ENCODE results near the gene NBL1. TPM values are rescaled to one million over a fixed set of nuclear protein-coding genes. Genes with fewer than 3 reads are reported as not detected.

The NBL1 gene
- total and polyA plus RNA-seq, 2 experiments from 2014 or later = 6.1 to 10.6 TPM

DNA sequence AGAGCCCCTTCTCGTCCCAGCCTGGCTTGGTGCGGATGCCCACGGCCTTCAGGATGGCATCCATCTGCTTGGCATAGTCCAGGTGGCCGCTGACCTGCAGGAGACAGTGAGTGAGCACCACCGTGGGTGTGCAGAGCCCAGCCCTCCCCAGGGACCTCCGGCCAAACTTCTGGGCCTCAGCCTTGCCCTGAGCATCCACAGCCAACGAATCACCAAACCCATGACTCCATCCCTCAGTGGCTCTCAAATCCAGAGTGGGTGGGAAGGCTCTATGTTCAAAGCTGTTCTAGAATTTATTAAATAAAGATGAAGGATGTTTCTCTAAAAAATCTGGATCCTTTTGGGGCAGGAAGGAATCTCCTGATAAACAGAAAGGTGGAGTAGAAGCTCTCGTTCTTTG is 39.2 kb downstream of the NBL1 start:
- no peak overlapping the region for H3K27ac Mint-ChIP-seq
- Histone ChIP-seq H3K27me3 (ENCODE audit: insufficient read depth) (no peaks in the 10 kb centered on the region), H3F3A (replicated peaks; ENCODE audit: low read depth) (no peaks in the 10 kb centered on the region), H3K79me2 (replicated peaks; ENCODE audit: insufficient read depth) (no peaks in the 10 kb centered on the region), H3K4me3 (no peak overlapping the region), H3K27ac (ENCODE audit: low read depth) (no peak overlapping the region), H3K36me3 (ENCODE audit: insufficient read depth) (no peaks in the 10 kb centered on the region), H3K4me2 (no peak overlapping the region), H2AFZ (no peak overlapping the region), H4K20me1 (replicated peaks; ENCODE audit: insufficient read depth) (no peaks in the 10 kb centered on the region), H3K4me1 (ENCODE audit: insufficient read depth) (peaks cover 11% of the 10 kb centered on the region; the same call in 1 of the 2 replicates), H3K9me2 (ENCODE audit: insufficient read depth) (no peaks in the 10 kb centered on the region)
- DNase-seq (ENCODE audit: low spot score) (no peak), ATAC-seq (no peak)
- H3K4me1 Mint-ChIP-seq = peaks cover 18% of the 10 kb centered on the region
- H3K4me3 Mint-ChIP-seq = no peak overlapping the region
- H3K36me3 Mint-ChIP-seq (ENCODE audit: low read depth) = peaks cover 6% of the 10 kb centered on the region; the same call in 1 of the 3 replicates
- H3K9me3 Mint-ChIP-seq = no peaks in the 10 kb centered on the region; the same call in 2 of the 3 replicates
- TF ChIP-seq EZH2 (IDR thresholded peaks at IDR 0.05; ENCODE audit: low read depth, unreplicated experiment) (no peak), ZNF331 (CRISPR knock-in tag; IDR thresholded peaks at IDR 0.05; ENCODE audit: low read depth) (no peak), ZNF114 (CRISPR knock-in tag; IDR thresholded peaks at IDR 0.05) (no peak), CREB1 (CRISPR knock-in tag; IDR thresholded peaks at IDR 0.05; ENCODE audit: low read depth) (no peak), JUNB (IDR thresholded peaks at IDR 0.05; ENCODE audit: unreplicated experiment) (no peak)
- TF ChIP-seq, protein P1, sequence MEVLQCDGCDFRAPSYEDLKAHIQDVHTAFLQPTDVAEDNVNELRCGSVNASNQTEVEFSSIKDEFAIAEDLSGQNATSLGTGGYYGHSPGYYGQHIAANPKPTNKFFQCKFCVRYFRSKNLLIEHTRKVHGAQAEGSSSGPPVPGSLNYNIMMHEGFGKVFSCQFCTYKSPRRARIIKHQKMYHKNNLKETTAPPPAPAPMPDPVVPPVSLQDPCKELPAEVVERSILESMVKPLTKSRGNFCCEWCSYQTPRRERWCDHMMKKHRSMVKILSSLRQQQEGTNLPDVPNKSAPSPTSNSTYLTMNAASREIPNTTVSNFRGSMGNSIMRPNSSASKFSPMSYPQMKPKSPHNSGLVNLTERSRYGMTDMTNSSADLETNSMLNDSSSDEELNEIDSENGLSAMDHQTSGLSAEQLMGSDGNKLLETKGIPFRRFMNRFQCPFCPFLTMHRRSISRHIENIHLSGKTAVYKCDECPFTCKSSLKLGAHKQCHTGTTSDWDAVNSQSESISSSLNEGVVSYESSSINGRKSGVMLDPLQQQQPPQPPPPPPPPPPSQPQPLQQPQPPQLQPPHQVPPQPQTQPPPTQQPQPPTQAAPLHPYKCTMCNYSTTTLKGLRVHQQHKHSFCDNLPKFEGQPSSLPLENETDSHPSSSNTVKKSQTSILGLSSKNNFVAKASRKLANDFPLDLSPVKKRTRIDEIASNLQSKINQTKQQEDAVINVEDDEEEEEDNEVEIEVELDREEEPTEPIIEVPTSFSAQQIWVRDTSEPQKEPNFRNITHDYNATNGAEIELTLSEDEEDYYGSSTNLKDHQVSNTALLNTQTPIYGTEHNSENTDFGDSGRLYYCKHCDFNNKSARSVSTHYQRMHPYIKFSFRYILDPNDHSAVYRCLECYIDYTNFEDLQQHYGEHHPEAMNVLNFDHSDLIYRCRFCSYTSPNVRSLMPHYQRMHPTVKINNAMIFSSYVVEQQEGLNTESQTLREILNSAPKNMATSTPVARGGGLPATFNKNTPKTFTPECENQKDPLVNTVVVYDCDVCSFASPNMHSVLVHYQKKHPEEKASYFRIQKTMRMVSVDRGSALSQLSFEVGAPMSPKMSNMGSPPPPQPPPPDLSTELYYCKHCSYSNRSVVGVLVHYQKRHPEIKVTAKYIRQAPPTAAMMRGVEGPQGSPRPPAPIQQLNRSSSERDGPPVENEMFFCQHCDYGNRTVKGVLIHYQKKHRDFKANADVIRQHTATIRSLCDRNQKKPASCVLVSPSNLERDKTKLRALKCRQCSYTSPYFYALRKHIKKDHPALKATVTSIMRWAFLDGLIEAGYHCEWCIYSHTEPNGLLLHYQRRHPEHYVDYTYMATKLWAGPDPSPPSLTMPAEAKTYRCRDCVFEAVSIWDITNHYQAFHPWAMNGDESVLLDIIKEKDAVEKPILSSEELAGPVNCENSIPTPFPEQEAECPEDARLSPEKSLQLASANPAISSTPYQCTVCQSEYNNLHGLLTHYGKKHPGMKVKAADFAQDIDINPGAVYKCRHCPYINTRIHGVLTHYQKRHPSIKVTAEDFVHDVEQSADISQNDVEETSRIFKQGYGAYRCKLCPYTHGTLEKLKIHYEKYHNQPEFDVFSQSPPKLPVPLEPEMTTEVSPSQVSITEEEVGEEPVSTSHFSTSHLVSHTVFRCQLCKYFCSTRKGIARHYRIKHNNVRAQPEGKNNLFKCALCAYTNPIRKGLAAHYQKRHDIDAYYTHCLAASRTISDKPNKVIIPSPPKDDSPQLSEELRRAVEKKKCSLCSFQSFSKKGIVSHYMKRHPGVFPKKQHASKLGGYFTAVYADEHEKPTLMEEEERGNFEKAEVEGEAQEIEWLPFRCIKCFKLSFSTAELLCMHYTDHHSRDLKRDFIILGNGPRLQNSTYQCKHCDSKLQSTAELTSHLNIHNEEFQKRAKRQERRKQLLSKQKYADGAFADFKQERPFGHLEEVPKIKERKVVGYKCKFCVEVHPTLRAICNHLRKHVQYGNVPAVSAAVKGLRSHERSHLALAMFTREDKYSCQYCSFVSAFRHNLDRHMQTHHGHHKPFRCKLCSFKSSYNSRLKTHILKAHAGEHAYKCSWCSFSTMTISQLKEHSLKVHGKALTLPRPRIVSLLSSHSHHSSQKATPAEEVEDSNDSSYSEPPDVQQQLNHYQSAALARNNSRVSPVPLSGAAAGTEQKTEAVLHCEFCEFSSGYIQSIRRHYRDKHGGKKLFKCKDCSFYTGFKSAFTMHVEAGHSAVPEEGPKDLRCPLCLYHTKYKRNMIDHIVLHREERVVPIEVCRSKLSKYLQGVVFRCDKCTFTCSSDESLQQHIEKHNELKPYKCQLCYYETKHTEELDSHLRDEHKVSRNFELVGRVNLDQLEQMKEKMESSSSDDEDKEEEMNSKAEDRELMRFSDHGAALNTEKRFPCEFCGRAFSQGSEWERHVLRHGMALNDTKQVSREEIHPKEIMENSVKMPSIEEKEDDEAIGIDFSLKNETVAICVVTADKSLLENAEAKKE (CRISPR knock-in tag; IDR thresholded peaks at IDR 0.05) = no peak
- TF ChIP-seq, protein P2, sequence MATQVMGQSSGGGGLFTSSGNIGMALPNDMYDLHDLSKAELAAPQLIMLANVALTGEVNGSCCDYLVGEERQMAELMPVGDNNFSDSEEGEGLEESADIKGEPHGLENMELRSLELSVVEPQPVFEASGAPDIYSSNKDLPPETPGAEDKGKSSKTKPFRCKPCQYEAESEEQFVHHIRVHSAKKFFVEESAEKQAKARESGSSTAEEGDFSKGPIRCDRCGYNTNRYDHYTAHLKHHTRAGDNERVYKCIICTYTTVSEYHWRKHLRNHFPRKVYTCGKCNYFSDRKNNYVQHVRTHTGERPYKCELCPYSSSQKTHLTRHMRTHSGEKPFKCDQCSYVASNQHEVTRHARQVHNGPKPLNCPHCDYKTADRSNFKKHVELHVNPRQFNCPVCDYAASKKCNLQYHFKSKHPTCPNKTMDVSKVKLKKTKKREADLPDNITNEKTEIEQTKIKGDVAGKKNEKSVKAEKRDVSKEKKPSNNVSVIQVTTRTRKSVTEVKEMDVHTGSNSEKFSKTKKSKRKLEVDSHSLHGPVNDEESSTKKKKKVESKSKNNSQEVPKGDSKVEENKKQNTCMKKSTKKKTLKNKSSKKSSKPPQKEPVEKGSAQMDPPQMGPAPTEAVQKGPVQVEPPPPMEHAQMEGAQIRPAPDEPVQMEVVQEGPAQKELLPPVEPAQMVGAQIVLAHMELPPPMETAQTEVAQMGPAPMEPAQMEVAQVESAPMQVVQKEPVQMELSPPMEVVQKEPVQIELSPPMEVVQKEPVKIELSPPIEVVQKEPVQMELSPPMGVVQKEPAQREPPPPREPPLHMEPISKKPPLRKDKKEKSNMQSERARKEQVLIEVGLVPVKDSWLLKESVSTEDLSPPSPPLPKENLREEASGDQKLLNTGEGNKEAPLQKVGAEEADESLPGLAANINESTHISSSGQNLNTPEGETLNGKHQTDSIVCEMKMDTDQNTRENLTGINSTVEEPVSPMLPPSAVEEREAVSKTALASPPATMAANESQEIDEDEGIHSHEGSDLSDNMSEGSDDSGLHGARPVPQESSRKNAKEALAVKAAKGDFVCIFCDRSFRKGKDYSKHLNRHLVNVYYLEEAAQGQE (IDR thresholded peaks at IDR 0.05; ENCODE audit: unreplicated experiment) = no peak
- TF ChIP-seq, protein P3, sequence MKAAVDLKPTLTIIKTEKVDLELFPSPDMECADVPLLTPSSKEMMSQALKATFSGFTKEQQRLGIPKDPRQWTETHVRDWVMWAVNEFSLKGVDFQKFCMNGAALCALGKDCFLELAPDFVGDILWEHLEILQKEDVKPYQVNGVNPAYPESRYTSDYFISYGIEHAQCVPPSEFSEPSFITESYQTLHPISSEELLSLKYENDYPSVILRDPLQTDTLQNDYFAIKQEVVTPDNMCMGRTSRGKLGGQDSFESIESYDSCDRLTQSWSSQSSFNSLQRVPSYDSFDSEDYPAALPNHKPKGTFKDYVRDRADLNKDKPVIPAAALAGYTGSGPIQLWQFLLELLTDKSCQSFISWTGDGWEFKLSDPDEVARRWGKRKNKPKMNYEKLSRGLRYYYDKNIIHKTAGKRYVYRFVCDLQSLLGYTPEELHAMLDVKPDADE (IDR thresholded peaks at IDR 0.05) = no peak
- H3K27me3 Mint-ChIP-seq (ENCODE audit: insufficient read depth, low read depth, poor library complexity) = peaks cover 6% of the 10 kb centered on the region

All from GM23338 (cell line).